Panc1 (cell line): Measurements from ENCODE around the gene C9orf78.

ENCODE experiments used
- TF ChIP-seq, protein P1 (sequence below): fragments of 450-650 bp; IDR thresholded peaks from 2 replicates; pipeline ENCODE4 v1.5.1; 2017; ENCODE audit warnings: mild to moderate bottlenecking
- TF ChIP-seq, protein P2 (sequence below), 2 experiments: IDR thresholded peaks; 2 replicates each; pipeline ENCODE4 v1.6.1; 2011 to 2012; ENCODE audit warnings: low read depth in 2 of 2, control low read depth in 1 of 2, low read length in 1 of 2, mild to moderate bottlenecking in 1 of 2, moderate library complexity in 1 of 2; ENCODE audit not compliant: insufficient read depth in 1 of 2

DNA sequence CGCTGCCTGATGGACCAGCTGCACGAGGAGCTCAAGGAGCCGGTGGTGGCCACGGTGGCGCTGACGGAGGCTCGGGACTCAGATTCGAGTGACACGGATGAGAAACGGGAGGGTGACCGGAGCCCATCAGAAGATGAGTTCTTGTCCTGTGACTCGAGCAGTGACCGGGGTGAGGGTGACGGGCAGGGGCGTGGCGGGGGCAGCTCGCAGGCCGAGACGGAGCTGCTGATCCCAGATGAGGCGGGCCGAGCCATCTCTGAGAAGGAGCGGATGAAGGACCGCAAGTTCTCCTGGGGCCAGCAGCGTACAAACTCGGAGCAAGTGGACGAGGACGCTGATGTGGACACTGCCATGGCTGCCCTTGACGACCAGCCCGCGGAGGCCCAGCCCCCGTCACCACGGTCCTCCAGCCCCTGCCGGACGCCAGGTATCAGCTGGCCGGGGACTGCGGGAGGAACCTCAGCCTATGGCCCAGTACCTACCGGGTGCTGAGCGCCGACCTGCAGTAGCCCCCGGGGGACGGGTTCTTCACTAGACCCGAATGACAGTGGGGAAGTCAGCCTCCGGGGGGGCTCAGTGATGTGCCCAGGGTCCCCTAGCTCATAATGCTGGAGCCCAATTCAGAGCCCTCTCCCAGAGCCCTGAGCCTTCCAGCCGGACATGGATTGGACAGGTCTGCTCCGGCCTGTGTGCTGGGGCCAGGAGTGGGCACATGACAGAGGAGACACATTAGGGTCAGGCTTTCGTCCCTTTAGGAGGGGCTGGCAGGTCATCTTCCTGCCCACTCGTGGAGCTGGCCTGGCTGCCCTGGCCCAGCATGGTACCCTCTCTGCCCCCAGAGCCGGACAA, 33.2 kb upstream of the C9orf78 start:
- TF ChIP-seq, protein P1, sequence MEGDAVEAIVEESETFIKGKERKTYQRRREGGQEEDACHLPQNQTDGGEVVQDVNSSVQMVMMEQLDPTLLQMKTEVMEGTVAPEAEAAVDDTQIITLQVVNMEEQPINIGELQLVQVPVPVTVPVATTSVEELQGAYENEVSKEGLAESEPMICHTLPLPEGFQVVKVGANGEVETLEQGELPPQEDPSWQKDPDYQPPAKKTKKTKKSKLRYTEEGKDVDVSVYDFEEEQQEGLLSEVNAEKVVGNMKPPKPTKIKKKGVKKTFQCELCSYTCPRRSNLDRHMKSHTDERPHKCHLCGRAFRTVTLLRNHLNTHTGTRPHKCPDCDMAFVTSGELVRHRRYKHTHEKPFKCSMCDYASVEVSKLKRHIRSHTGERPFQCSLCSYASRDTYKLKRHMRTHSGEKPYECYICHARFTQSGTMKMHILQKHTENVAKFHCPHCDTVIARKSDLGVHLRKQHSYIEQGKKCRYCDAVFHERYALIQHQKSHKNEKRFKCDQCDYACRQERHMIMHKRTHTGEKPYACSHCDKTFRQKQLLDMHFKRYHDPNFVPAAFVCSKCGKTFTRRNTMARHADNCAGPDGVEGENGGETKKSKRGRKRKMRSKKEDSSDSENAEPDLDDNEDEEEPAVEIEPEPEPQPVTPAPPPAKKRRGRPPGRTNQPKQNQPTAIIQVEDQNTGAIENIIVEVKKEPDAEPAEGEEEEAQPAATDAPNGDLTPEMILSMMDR, result no peak
- TF ChIP-seq, protein P2, sequence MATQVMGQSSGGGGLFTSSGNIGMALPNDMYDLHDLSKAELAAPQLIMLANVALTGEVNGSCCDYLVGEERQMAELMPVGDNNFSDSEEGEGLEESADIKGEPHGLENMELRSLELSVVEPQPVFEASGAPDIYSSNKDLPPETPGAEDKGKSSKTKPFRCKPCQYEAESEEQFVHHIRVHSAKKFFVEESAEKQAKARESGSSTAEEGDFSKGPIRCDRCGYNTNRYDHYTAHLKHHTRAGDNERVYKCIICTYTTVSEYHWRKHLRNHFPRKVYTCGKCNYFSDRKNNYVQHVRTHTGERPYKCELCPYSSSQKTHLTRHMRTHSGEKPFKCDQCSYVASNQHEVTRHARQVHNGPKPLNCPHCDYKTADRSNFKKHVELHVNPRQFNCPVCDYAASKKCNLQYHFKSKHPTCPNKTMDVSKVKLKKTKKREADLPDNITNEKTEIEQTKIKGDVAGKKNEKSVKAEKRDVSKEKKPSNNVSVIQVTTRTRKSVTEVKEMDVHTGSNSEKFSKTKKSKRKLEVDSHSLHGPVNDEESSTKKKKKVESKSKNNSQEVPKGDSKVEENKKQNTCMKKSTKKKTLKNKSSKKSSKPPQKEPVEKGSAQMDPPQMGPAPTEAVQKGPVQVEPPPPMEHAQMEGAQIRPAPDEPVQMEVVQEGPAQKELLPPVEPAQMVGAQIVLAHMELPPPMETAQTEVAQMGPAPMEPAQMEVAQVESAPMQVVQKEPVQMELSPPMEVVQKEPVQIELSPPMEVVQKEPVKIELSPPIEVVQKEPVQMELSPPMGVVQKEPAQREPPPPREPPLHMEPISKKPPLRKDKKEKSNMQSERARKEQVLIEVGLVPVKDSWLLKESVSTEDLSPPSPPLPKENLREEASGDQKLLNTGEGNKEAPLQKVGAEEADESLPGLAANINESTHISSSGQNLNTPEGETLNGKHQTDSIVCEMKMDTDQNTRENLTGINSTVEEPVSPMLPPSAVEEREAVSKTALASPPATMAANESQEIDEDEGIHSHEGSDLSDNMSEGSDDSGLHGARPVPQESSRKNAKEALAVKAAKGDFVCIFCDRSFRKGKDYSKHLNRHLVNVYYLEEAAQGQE (IDR thresholded peaks at IDR 0.05; ENCODE audit: insufficient read depth in 1 of 2, low read depth in 2 of 2, low read length in 1 of 2), result no peak
